Panc1 (cell line): Measurements from ENCODE around the gene FGF23. TPM values are rescaled to one million over a fixed set of nuclear protein-coding genes. Genes with fewer than 3 reads are reported as not detected.

Experiments used
- ATAC-seq: fragments of 200-7000 bp; cut with Tn5 transposase; 2 replicates; pipeline ENCODE4 v1.9.1; 2020; ENCODE audit warnings: mild to moderate bottlenecking, moderate library complexity
- BruUV-seq: library from RNA; stranded (reverse); fragments of 400-500 nt; replicated peaks from 2 replicates; lab custom pipeline; 2021; lab: Mats Ljungman, UMichigan
- CTCF ChIA-PET: fragments of 300-600 bp; sonication (Branson Sonifier 250); formaldehyde crosslinking; loops from one replicate; lab custom pipeline; 2022; ENCODE audit warnings: antibody characterized with exemption; lab: Charles Lee
- POLR2A ChIA-PET: fragments of 300-600 bp; sonication (Branson Sonifier 250); formaldehyde crosslinking; loops from one replicate; lab custom pipeline; 2022; ENCODE audit warnings: antibody characterized with exemption; lab: Charles Lee
- DNase-seq: peaks from one replicate; pipeline ENCODE4 v3.0.0-alpha.2; 2010; ENCODE audit warnings: low read depth, low spot score
- H3K27ac ChIP-seq: 2 replicates; pipeline ENCODE4 v1.5.1; 2011; ENCODE audit warnings: mild to moderate bottlenecking, low read length, inconsistent platforms
- H3K27me3 ChIP-seq: fragments of 200-500 bp; sonication (Bioruptor generic); 2 replicates; pipeline ENCODE4 v1.6.0; 2014; ENCODE audit warnings: low read length, inconsistent platforms; ENCODE audit not compliant: control insufficient read depth, insufficient read depth
- H3K36me3 ChIP-seq: fragments of 200-500 bp; sonication (Bioruptor generic); 2 replicates; pipeline ENCODE4 v1.5.1; 2014; ENCODE audit warnings: inconsistent platforms, mild to moderate bottlenecking, low read length, moderate library complexity; ENCODE audit not compliant: control insufficient read depth, insufficient read depth
- H3K4me1 ChIP-seq: 2 replicates; pipeline ENCODE4 v1.5.1; 2011; ENCODE audit warnings: inconsistent platforms, mild to moderate bottlenecking, low read length, moderate library complexity; ENCODE audit not compliant: control insufficient read depth, insufficient read depth
- H3K4me3 ChIP-seq, 2 experiments: 2 replicates each; pipeline ENCODE4 v1.5.1; 2011 to 2012; ENCODE audit warnings: low read depth in 2 of 2, low read length in 2 of 2, mild to moderate bottlenecking in 2 of 2, inconsistent platforms in 1 of 2, moderate library complexity in 1 of 2
- H3K9me3 ChIP-seq: fragments of 200-500 bp; sonication (Bioruptor generic); 2 replicates; pipeline ENCODE4 v1.5.1; 2014; ENCODE audit warnings: low read depth, mild to moderate bottlenecking, inconsistent platforms, low read length, moderate library complexity; ENCODE audit not compliant: control insufficient read depth, insufficient read depth
- POLR2AphosphoS5 ChIP-seq: IDR thresholded peaks from 2 replicates; pipeline ENCODE4 v1.6.1; 2012; ENCODE audit warnings: mild to moderate bottlenecking, low read depth, low read length, moderate library complexity
- SIN3A ChIP-seq: IDR thresholded peaks from 2 replicates; pipeline ENCODE4 v1.6.1; 2012; ENCODE audit warnings: low read depth, mild to moderate bottlenecking, low read length, moderate library complexity, borderline replicate concordance; ENCODE audit not compliant: insufficient read depth
- TCF7L2 ChIP-seq: IDR thresholded peaks from 2 replicates; pipeline ENCODE4 v1.6.1; 2011; ENCODE audit warnings: mild to moderate bottlenecking, low read depth, low read length, inconsistent platforms
- in situ Hi-C: cut with HindIII; loops from 2 replicates; pipeline ENCODE4 v1.10.0; 2016; ENCODE audit warnings: low sequenced_read_pairs, low pct_unique_long_range_greater_than_20kb
- intact Hi-C: fragments of 100-400 bp; cut with micrococcal nuclease; formaldehyde crosslinking; loops from one replicate; pipeline ENCODE4 v1.10.0; 2022; ENCODE audit not compliant: unreplicated experiment
- total RNA-seq: library from RNA; stranded (reverse); gene quantifications from one replicate; pipeline ENCODE4 v1.2.1, GENCODE V29; 2021; ENCODE audit not compliant: unreplicated experiment
- TF ChIP-seq, protein P1 (sequence below): fragments of 450-650 bp; IDR thresholded peaks from 2 replicates; pipeline ENCODE4 v1.5.1; 2017; ENCODE audit warnings: mild to moderate bottlenecking
- TF ChIP-seq, protein P2 (sequence below), 2 experiments: IDR thresholded peaks; 2 replicates each; pipeline ENCODE4 v1.6.1; 2011 to 2012; ENCODE audit warnings: low read depth in 2 of 2, control low read depth in 1 of 2, low read length in 1 of 2, mild to moderate bottlenecking in 1 of 2, moderate library complexity in 1 of 2; ENCODE audit not compliant: insufficient read depth in 1 of 2

FGF23 gene
- total RNA-seq, 1 experiment from 2014 or later = not detected

- TF ChIP-seq POLR2AphosphoS5 = no peak
- TF ChIP-seq, protein P1, sequence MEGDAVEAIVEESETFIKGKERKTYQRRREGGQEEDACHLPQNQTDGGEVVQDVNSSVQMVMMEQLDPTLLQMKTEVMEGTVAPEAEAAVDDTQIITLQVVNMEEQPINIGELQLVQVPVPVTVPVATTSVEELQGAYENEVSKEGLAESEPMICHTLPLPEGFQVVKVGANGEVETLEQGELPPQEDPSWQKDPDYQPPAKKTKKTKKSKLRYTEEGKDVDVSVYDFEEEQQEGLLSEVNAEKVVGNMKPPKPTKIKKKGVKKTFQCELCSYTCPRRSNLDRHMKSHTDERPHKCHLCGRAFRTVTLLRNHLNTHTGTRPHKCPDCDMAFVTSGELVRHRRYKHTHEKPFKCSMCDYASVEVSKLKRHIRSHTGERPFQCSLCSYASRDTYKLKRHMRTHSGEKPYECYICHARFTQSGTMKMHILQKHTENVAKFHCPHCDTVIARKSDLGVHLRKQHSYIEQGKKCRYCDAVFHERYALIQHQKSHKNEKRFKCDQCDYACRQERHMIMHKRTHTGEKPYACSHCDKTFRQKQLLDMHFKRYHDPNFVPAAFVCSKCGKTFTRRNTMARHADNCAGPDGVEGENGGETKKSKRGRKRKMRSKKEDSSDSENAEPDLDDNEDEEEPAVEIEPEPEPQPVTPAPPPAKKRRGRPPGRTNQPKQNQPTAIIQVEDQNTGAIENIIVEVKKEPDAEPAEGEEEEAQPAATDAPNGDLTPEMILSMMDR = no peak
- no peak for TF ChIP-seq TCF7L2
- TF ChIP-seq, protein P2, sequence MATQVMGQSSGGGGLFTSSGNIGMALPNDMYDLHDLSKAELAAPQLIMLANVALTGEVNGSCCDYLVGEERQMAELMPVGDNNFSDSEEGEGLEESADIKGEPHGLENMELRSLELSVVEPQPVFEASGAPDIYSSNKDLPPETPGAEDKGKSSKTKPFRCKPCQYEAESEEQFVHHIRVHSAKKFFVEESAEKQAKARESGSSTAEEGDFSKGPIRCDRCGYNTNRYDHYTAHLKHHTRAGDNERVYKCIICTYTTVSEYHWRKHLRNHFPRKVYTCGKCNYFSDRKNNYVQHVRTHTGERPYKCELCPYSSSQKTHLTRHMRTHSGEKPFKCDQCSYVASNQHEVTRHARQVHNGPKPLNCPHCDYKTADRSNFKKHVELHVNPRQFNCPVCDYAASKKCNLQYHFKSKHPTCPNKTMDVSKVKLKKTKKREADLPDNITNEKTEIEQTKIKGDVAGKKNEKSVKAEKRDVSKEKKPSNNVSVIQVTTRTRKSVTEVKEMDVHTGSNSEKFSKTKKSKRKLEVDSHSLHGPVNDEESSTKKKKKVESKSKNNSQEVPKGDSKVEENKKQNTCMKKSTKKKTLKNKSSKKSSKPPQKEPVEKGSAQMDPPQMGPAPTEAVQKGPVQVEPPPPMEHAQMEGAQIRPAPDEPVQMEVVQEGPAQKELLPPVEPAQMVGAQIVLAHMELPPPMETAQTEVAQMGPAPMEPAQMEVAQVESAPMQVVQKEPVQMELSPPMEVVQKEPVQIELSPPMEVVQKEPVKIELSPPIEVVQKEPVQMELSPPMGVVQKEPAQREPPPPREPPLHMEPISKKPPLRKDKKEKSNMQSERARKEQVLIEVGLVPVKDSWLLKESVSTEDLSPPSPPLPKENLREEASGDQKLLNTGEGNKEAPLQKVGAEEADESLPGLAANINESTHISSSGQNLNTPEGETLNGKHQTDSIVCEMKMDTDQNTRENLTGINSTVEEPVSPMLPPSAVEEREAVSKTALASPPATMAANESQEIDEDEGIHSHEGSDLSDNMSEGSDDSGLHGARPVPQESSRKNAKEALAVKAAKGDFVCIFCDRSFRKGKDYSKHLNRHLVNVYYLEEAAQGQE (IDR thresholded peaks at IDR 0.05; ENCODE audit: insufficient read depth in 1 of 2, low read depth in 2 of 2, low read length in 1 of 2) = no peak
- TF ChIP-seq SIN3A = no peak
- Histone ChIP-seq H3K9me3 (no peaks in the 10 kb centered on the region), H3K36me3 (no peaks in the 10 kb centered on the region; the same call in 1 of the 2 replicates), H3K27me3 (no peaks in the 10 kb centered on the region), H3K4me1 (no peaks in the 10 kb centered on the region), H3K27ac (no peak overlapping the region), H3K4me3 (no peak overlapping the region)
- DNase-seq = no peak
- POLR2A ChIA-PET = no interaction called here
- BruUV-seq = no TSS peak
- intact Hi-C loops = no loop called here
- no peak for ATAC-seq
- in situ Hi-C loops = no loop called here
- CTCF ChIA-PET = no interaction called here
Observed at GRCh38 chr12:4355156-4356040, 24.1 kb downstream of the FGF23 start.

GRCh38 chr12:4353785-4354208, 25.7 kb downstream of the FGF23 start:
- POLR2A ChIA-PET = no interaction called here

More at GRCh38 chr12:4353785-4354208, 25.7 kb downstream of the FGF23 start:
- H3K9me3 ChIP-seq = no peaks in the 10 kb centered on the region
- no peak overlapping the region for H3K4me3 ChIP-seq
- no peaks in the 10 kb centered on the region for H3K27me3 ChIP-seq
- no peaks in the 10 kb centered on the region for H3K4me1 ChIP-seq
- H3K27ac ChIP-seq = no peak overlapping the region
- intact Hi-C loops = no loop called here
- CTCF ChIA-PET = no interaction called here
- in situ Hi-C loops = no loop called here
- H3K36me3 ChIP-seq = no peaks in the 10 kb centered on the region; the same call in 1 of the 2 replicates
- no TSS peak for BruUV-seq
- no peak for TF ChIP-seq TCF7L2
- no peak for TF ChIP-seq POLR2AphosphoS5
- TF ChIP-seq, protein P1 = peak; percentile 60
- no peak for TF ChIP-seq SIN3A
- DNase-seq = no peak
- no peak for ATAC-seq
